GM12878 (cell line): ENCODE data around the gene MAGI3. TPM values are rescaled to one million over a fixed set of nuclear protein-coding genes. Genes with fewer than 3 reads are reported as not detected.

ENCODE experiments used
- ATAC-seq: fragments of 200-7000 bp; cut with Tn5 transposase; 3 replicates; pipeline ENCODE4 v1.9.1; 2020; ENCODE audit warnings: mild to moderate bottlenecking, moderate library complexity
- BruUV-seq: library from RNA; stranded (reverse); fragments of 400-500 nt; replicated peaks from 2 replicates; lab custom pipeline; 2021; lab: Mats Ljungman, UMichigan
- CTCF ChIA-PET: fragments of 300-600 bp; sonication (Branson Sonifier 250); formaldehyde crosslinking; extraction: SDS; loops from one replicate; lab custom pipeline; 2021; ENCODE audit warnings: inconsistent platforms; lab: Yijun Ruan, JAX
- POLR2A ChIA-PET: fragments of 350-600 bp; formaldehyde crosslinking; extraction: SDS; loops from one replicate; lab custom pipeline; 2021; ENCODE audit warnings: inconsistent platforms; lab: Charles Lee
- RAD21 ChIA-PET: fragments of 300-600 bp; sonication (Branson Sonifier 250); formaldehyde crosslinking; loops from one replicate; lab custom pipeline; 2023; ENCODE audit warnings: antibody characterized with exemption; ENCODE audit not compliant: unreplicated experiment; lab: Charles Lee
- SMC1A ChIA-PET: fragments of 300-600 bp; sonication (Branson Sonifier 250); formaldehyde crosslinking; loops from one replicate; lab custom pipeline; 2023; ENCODE audit not compliant: unreplicated experiment, uncharacterized antibody; lab: Charles Lee
- DNase-seq: peaks from one replicate; pipeline ENCODE4 v3.0.0-alpha.2; 2011; ENCODE audit warnings: low read depth, low spot score
- FAIRE-seq: peaks from 3 replicates; lab custom pipeline; 2011; peaks lifted over from hg19 to GRCh38; lab: Jason Lieb, UNC
- H2AFZ ChIP-seq: 2 replicates; pipeline ENCODE4 v1.6.0; 2011; ENCODE audit warnings: low read depth, low read length, control low read depth; ENCODE audit not compliant: control insufficient read depth
- H3K27ac ChIP-seq: 2 replicates; pipeline ENCODE4 v1.5.1; 2011; ENCODE audit warnings: control low read depth; ENCODE audit not compliant: control insufficient read depth, insufficient read depth
- H3K27me3 ChIP-seq, 2 experiments: replicated peaks in 1 of 2; 2 replicates each; pipeline versions ENCODE4 v1.6.0 to v1.6.1; 2011; ENCODE audit warnings: low read length in 1 of 2; ENCODE audit not compliant: control insufficient read depth in 2 of 2, insufficient read depth in 2 of 2
- H3K36me3 ChIP-seq, 2 experiments: 2 replicates each; pipeline ENCODE4 v1.5.1; 2011; ENCODE audit warnings: low read length in 1 of 2; ENCODE audit not compliant: control insufficient read depth in 2 of 2, insufficient read depth in 2 of 2
- H3K4me1 ChIP-seq: 2 replicates; pipeline ENCODE4 v1.6.1; 2011; ENCODE audit warnings: mild to moderate bottlenecking, low read length, moderate library complexity, mixed read lengths; ENCODE audit not compliant: control insufficient read depth, insufficient read depth
- H3K4me2 ChIP-seq: 2 replicates; pipeline ENCODE4 v1.6.0; 2011; ENCODE audit warnings: control low read depth; ENCODE audit not compliant: control insufficient read depth, insufficient read depth
- H3K4me3 ChIP-seq: fragments of 200-600 bp; sonication (generic); 2 replicates; pipeline ENCODE4 v1.5.1; 2016
- H3K79me2 ChIP-seq: 2 replicates; pipeline ENCODE4 v1.6.0; 2011; ENCODE audit warnings: low read length; ENCODE audit not compliant: control insufficient read depth, insufficient read depth
- H3K9ac ChIP-seq: 2 replicates; pipeline ENCODE4 v1.8.0; 2011; ENCODE audit warnings: low read length, control low read depth, mixed read lengths; ENCODE audit not compliant: control insufficient read depth, insufficient read depth
- H3K9me3 ChIP-seq: replicated peaks from 3 replicates; pipeline ENCODE4 v1.5.1; 2011; ENCODE audit warnings: mild to moderate bottlenecking, low read length; ENCODE audit not compliant: control insufficient read depth, insufficient read depth
- H4K20me1 ChIP-seq: 2 replicates; pipeline ENCODE4 v1.6.0; 2011; ENCODE audit not compliant: control insufficient read depth, insufficient read depth
- ASH2L ChIP-seq: fragments of 300-600, 200-600 bp; sonication (generic); IDR thresholded peaks from 2 replicates; pipeline ENCODE4 v1.6.1; 2017; ENCODE audit warnings: low read depth, mild to moderate bottlenecking, borderline replicate concordance
- HDAC2 ChIP-seq: fragments of 200-600 bp; sonication (generic); IDR thresholded peaks from 2 replicates; pipeline ENCODE4 v1.6.1; 2017
- HDAC6 ChIP-seq: fragments of 200-600 bp; sonication (generic); IDR thresholded peaks from one replicate; pipeline ENCODE4 v1.8.0; 2017; ENCODE audit warnings: antibody characterized with exemption; ENCODE audit not compliant: unreplicated experiment
- NBN ChIP-seq: fragments of 450-650 bp; IDR thresholded peaks from 2 replicates; pipeline ENCODE4 v1.6.1; 2016
- NR2C2 ChIP-seq: IDR thresholded peaks from 2 replicates; pipeline ENCODE4 v1.6.1; 2011; ENCODE audit warnings: borderline replicate concordance, low read depth; ENCODE audit not compliant: control insufficient read depth, insufficient read length
- WGBS: methylation state at CpG from one replicate; pipeline ENCODE4 v1.1.6; 2016; ENCODE audit warnings: low lambda C conversion rate; ENCODE audit not compliant: insufficient replicate concordance, insufficient coverage; ENCODE audit errors: missing lambda C conversion rate; 5-methylcytosine and 5-hydroxymethylcytosine counted together
- in situ Hi-C: fragments of 300-500 bp; cut with MboI; formaldehyde crosslinking; loops from 9 replicates; pipeline ENCODE4 v1.14.3; 2018; ENCODE audit warnings: mixed read lengths
- intact Hi-C: fragments of 100-400 bp; cut with micrococcal nuclease; formaldehyde crosslinking; loops from one replicate; pipeline ENCODE4 v1.14.2; 2022; ENCODE audit not compliant: unreplicated experiment
- polyA plus RNA-seq, 11 experiments: library from polyadenylated mRNA; depleted of rRNA in 4 of 11; unstranded in 6 of 11; stranded (reverse) in 5 of 11; fragments of >200 nt; fragmentation: Nextera tagmentation in 4 of 11; fragmentation: Illumina TruSeq in 1 of 11; extraction: Ambion mirVana in 4 of 11; extraction: Trizol in 1 of 11; gene quantifications; 1 replicate in 1 of 11; 2 replicates in 10 of 11; pipeline versions ENCODE4 v1.2.1 to v1.2.3, GENCODE V29; 2011 to 2016; ENCODE audit warnings: inconsistent platforms in 2 of 11, missing spikeins in 2 of 11, low read depth in 1 of 11
- total RNA-seq, 4 experiments: library from RNA; depleted of rRNA in 3 of 4; stranded (reverse); fragments of >200 nt in 3 of 4; fragmentation: Illumina TruSeq in 1 of 4; extraction: Trizol in 1 of 4; gene quantifications; 2 replicates each; pipeline versions ENCODE4 v1.2.1 to v1.2.3, GENCODE V29; 2013 to 2021
- TF ChIP-seq, protein P1 (sequence below): fragments of 450-650 bp; IDR thresholded peaks from 2 replicates; pipeline ENCODE4 v1.6.1; 2017; ENCODE audit warnings: mild to moderate bottlenecking, low read depth, inconsistent platforms; ENCODE audit not compliant: poor library complexity, severe bottlenecking
- TF ChIP-seq, protein P2 (sequence below): fragments of 450-650 bp; IDR thresholded peaks from 2 replicates; pipeline ENCODE4 v1.6.1; 2017; ENCODE audit warnings: mild to moderate bottlenecking

MAGI3 gene
- total and polyA plus RNA-seq, 10 of the 15 experiments (the other 5 are each of a cell fraction or from before 2014, with no cell fraction given): 0.17 to 0.65 (median 0.32) TPM

DNA sequence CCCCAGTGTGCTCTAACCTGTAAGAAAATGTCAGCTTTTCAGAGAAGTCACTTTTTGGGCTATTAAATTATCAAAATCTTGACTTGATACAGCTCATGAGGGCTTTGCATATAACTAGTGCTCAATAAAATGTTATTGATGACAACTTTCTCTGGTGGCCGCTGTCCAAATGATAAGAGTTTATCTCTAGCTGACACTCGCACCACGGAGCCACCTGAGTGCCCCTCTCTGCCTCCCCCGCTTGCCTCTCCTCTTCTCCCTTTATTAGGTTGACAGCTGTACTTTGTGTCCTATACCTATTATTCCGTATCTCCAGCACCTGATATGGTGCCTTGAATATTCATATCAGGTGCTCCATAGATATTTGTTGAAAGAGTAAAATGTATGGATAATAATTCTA, 286.2 kb downstream of the MAGI3 start:
- CTCF ChIA-PET: interaction anchor here (0.6 to 4.8 kb wide), 6 partner anchors 10 to 878 kb away, joined by 3 to 43 read pairs (median 3); partner anchors contain the start of gene LRIG2
- H3K79me2 ChIP-seq: no peaks in the 10 kb centered on the region
- FAIRE-seq (no peak), DNase-seq (no peak), ATAC-seq (no peak)
- in situ Hi-C loops: loop anchor here (10.0 kb wide), 1 partner anchor 792 kb away; no protein-coding TSS in a partner anchor
- H3K9ac ChIP-seq: no peak overlapping the region
- no TSS peak for BruUV-seq
- intact Hi-C loops: loop anchor here (5.0 kb wide), 1 partner anchor 959 kb away; the partner anchor contains the start of gene PPM1J
- no peaks in the 10 kb centered on the region for H4K20me1 ChIP-seq
- H2AFZ ChIP-seq: no peak overlapping the region
- no peaks in the 10 kb centered on the region for H3K9me3 ChIP-seq
- no peaks in the 10 kb centered on the region for H3K4me1 ChIP-seq
- no peaks in the 10 kb centered on the region for H3K27me3 ChIP-seq
- H3K27ac ChIP-seq: no peak overlapping the region
- no peak overlapping the region for H3K4me3 ChIP-seq
- no peaks in the 10 kb centered on the region for H3K36me3 ChIP-seq
- H3K4me2 ChIP-seq: no peak overlapping the region
- RAD21 ChIA-PET: interaction anchor here (1.3 kb wide), 1 partner anchor 539 kb away, joined by 4 read pairs; no protein-coding TSS in a partner anchor
- TF ChIP-seq ASH2L (no peak), NR2C2 (no peak), HDAC6 (no peak), NBN (no peak), HDAC2 (no peak)
- TF ChIP-seq, protein P1, sequence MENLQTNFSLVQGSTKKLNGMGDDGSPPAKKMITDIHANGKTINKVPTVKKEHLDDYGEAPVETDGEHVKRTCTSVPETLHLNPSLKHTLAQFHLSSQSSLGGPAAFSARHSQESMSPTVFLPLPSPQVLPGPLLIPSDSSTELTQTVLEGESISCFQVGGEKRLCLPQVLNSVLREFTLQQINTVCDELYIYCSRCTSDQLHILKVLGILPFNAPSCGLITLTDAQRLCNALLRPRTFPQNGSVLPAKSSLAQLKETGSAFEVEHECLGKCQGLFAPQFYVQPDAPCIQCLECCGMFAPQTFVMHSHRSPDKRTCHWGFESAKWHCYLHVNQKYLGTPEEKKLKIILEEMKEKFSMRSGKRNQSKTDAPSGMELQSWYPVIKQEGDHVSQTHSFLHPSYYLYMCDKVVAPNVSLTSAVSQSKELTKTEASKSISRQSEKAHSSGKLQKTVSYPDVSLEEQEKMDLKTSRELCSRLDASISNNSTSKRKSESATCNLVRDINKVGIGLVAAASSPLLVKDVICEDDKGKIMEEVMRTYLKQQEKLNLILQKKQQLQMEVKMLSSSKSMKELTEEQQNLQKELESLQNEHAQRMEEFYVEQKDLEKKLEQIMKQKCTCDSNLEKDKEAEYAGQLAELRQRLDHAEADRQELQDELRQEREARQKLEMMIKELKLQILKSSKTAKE: no peak
- TF ChIP-seq, protein P2, sequence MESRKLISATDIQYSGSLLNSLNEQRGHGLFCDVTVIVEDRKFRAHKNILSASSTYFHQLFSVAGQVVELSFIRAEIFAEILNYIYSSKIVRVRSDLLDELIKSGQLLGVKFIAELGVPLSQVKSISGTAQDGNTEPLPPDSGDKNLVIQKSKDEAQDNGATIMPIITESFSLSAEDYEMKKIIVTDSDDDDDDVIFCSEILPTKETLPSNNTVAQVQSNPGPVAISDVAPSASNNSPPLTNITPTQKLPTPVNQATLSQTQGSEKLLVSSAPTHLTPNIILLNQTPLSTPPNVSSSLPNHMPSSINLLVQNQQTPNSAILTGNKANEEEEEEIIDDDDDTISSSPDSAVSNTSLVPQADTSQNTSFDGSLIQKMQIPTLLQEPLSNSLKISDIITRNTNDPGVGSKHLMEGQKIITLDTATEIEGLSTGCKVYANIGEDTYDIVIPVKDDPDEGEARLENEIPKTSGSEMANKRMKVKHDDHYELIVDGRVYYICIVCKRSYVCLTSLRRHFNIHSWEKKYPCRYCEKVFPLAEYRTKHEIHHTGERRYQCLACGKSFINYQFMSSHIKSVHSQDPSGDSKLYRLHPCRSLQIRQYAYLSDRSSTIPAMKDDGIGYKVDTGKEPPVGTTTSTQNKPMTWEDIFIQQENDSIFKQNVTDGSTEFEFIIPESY: no peak
- SMC1A ChIA-PET: interaction anchor here (0.9 to 1.0 kb wide), 2 partner anchors 36 to 537 kb away, joined by 3 read pairs; no protein-coding TSS in a partner anchor
- POLR2A ChIA-PET: interaction anchor here (0.5 kb wide), 1 partner anchor 556 kb away, joined by 6 read pairs; no protein-coding TSS in a partner anchor
- 85% methylated on average over 5 of the region's 5 CpGs for WGBS
